K562 (cell line): ENCODE measurements around the gene TXNIP. TPM values are rescaled to one million over a fixed set of nuclear protein-coding genes. Genes with fewer than 3 reads are reported as not detected.

ENCODE experiments used
- ATAC-seq: fragments of 200-7000 bp; cut with Tn5 transposase; 3 replicates; pipeline ENCODE4 v1.9.1; 2020; ENCODE audit warnings: moderate library complexity
- BruUV-seq: library from RNA; stranded (reverse); fragments of 400-500 nt; replicated peaks from 2 replicates; lab custom pipeline; 2021; lab: Mats Ljungman, UMichigan
- CTCF ChIA-PET: fragments of 300-600 bp; formaldehyde crosslinking; extraction: SDS; loops from one replicate; lab custom pipeline; 2021; ENCODE audit warnings: low intra/inter-chr PET ratio; lab: Yijun Ruan, JAX
- POLR2A ChIA-PET: fragments of 300-600, 350-650 bp; sonication (Branson Sonifier 250); formaldehyde crosslinking; extraction: SDS; loops from one replicate; lab custom pipeline; 2021; ENCODE audit warnings: antibody characterized with exemption, inconsistent platforms; lab: Yijun Ruan, JAX
- DNase-seq, 4 experiments: peaks; one replicate each; pipeline versions ENCODE4 v3.0.0 to v3.0.0-alpha.2; 2011 to 2018; ENCODE audit warnings: low spot score in 3 of 4, mixed read lengths in 3 of 4; ENCODE audit errors: extremely low read depth in 1 of 4
- FAIRE-seq: peaks from 2 replicates; lab custom pipeline; 2011; peaks lifted over from hg19 to GRCh38; lab: Jason Lieb, UNC
- H2AFZ ChIP-seq: 2 replicates; pipeline ENCODE4 v1.6.0; 2011; ENCODE audit warnings: low read depth, low read length, control low read depth, inconsistent platforms
- H3K27ac ChIP-seq: fragments of 200-600 bp; 3 replicates; pipeline ENCODE4 v1.8.0; 2011; ENCODE audit warnings: low read depth, mild to moderate bottlenecking, control low read depth, inconsistent platforms, low read length, moderate library complexity, mixed read lengths; ENCODE audit errors: extremely low read depth
- H3K27me3 ChIP-seq, 2 experiments: fragments of 300-600 bp in 1 of 2; 2 replicates in 1 of 2; 3 replicates in 1 of 2; pipeline versions ENCODE4 v1.6.0 to v1.8.0; 2011; ENCODE audit warnings: inconsistent platforms in 2 of 2, low read length in 2 of 2, mild to moderate bottlenecking in 1 of 2, mixed read lengths in 1 of 2, moderate library complexity in 1 of 2; ENCODE audit not compliant: control insufficient read depth in 2 of 2, insufficient read depth in 2 of 2
- H3K36me3 ChIP-seq: fragments of 300-600 bp; 3 replicates; pipeline ENCODE4 v1.8.0; 2011; ENCODE audit warnings: mild to moderate bottlenecking, low read length, inconsistent platforms; ENCODE audit not compliant: control insufficient read depth, insufficient read depth
- H3K4me1 ChIP-seq, 2 experiments: fragments of 200-600 bp in 1 of 2; replicated peaks in 1 of 2; 2 replicates in 1 of 2; 3 replicates in 1 of 2; pipeline versions ENCODE4 v1.5.1 to v1.8.0; 2011; ENCODE audit warnings: inconsistent platforms in 2 of 2, low read length in 2 of 2, mild to moderate bottlenecking in 1 of 2, mixed read lengths in 1 of 2, moderate library complexity in 1 of 2; ENCODE audit not compliant: control insufficient read depth in 2 of 2, insufficient read depth in 2 of 2
- H3K4me2 ChIP-seq: 2 replicates; pipeline ENCODE4 v1.6.1; 2011; ENCODE audit warnings: low read length, control low read depth, inconsistent platforms, mixed read lengths; ENCODE audit not compliant: insufficient read depth
- H3K4me3 ChIP-seq: fragments of 200-600 bp; sonication (generic), shearing (Covaris generic); 2 replicates; pipeline ENCODE4 v1.5.1; 2016; ENCODE audit warnings: control low read depth, inconsistent platforms
- H3K79me2 ChIP-seq: fragments of 200-600 bp; 3 replicates; pipeline ENCODE4 v1.8.0; 2011; ENCODE audit warnings: low read length, inconsistent platforms; ENCODE audit not compliant: control insufficient read depth, insufficient read depth
- H3K9ac ChIP-seq, 2 experiments: 2 replicates each; pipeline versions ENCODE4 v1.6.0 to v1.6.1; 2011; ENCODE audit warnings: low read depth in 2 of 2, low read length in 2 of 2, control low read depth in 1 of 2, inconsistent platforms in 1 of 2, mild to moderate bottlenecking in 1 of 2, mixed read lengths in 1 of 2; ENCODE audit not compliant: insufficient read depth in 1 of 2
- H3K9me1 ChIP-seq: one replicate; pipeline ENCODE4 v1.6.0; 2011; ENCODE audit warnings: inconsistent platforms, mild to moderate bottlenecking, low read length, moderate library complexity; ENCODE audit not compliant: control insufficient read depth, insufficient read depth
- H3K9me3 ChIP-seq: replicated peaks from 2 replicates; pipeline ENCODE4 v1.5.1; 2011; ENCODE audit warnings: low read depth, low read length, inconsistent platforms; ENCODE audit not compliant: control insufficient read depth, insufficient read depth
- H4K20me1 ChIP-seq: replicated peaks from 2 replicates; pipeline ENCODE4 v1.6.1; 2011; ENCODE audit warnings: low read length, inconsistent platforms, mixed read lengths; ENCODE audit not compliant: control insufficient read depth, insufficient read depth
- CC2D1A ChIP-seq: fragments of 450-650 bp; IDR thresholded peaks from 2 replicates; pipeline ENCODE4 v1.6.1; 2017; ENCODE audit warnings: mild to moderate bottlenecking
- CEBPB ChIP-seq: fragments of 450-650 bp; IDR thresholded peaks from 2 replicates; pipeline ENCODE4 v1.6.1; 2016; ENCODE audit warnings: missing genetic modification characterization, missing compliant biosample characterization
- COPS2 ChIP-seq: fragments of 450-650 bp; conservative IDR thresholded peaks from 2 replicates; pipeline ENCODE4 v1.6.1; 2016; ENCODE audit warnings: mild to moderate bottlenecking, moderate library complexity
- CREBBP ChIP-seq: IDR thresholded peaks from one replicate; pipeline ENCODE4 v1.6.1; 2012; ENCODE audit warnings: low read depth, mild to moderate bottlenecking, control low read depth, inconsistent platforms, low read length
- GATA2 ChIP-seq: sonication (generic); formaldehyde crosslinking; IDR thresholded peaks from 2 replicates; pipeline ENCODE4 v1.4.0; 2020; ENCODE audit warnings: mild to moderate bottlenecking, missing genetic modification reagents
- HNRNPLL ChIP-seq: fragments of 200-400 bp; formaldehyde crosslinking; IDR thresholded peaks from 2 replicates; pipeline ENCODE4 v1.6.1; 2017; ENCODE audit warnings: low read length, low read depth, mild to moderate bottlenecking; ENCODE audit not compliant: poor library complexity, severe bottlenecking
- HNRNPUL1 ChIP-seq: fragments of 200-400 bp; formaldehyde crosslinking; IDR thresholded peaks from 2 replicates; pipeline ENCODE4 v1.6.1; 2017; ENCODE audit warnings: low read length
- KDM4B ChIP-seq, 2 experiments: fragments of 450-650 bp in 1 of 2; sonication (generic) in 1 of 2; IDR thresholded peaks; 2 replicates each; pipeline ENCODE4 v1.6.1; 2016 to 2017; ENCODE audit warnings: borderline replicate concordance in 2 of 2, antibody characterized with exemption in 1 of 2, low read depth in 1 of 2, mild to moderate bottlenecking in 1 of 2
- MCM5 ChIP-seq: fragments of 450-650 bp; IDR thresholded peaks from 2 replicates; pipeline ENCODE4 v1.6.1; 2016; ENCODE audit warnings: low read depth
- NR4A1 ChIP-seq, 2 experiments: fragments of 250-450 bp in 1 of 2; fragments of 450-650 bp in 1 of 2; sonication (Bioruptor Pico) in 1 of 2; IDR thresholded peaks; 2 replicates each; pipeline versions ENCODE4 v1.4.0 to v1.6.1; 2016 to 2020; ENCODE audit warnings: mild to moderate bottlenecking in 2 of 2, missing compliant biosample characterization in 1 of 2, missing genetic modification characterization in 1 of 2, moderate library complexity in 1 of 2
- PHF20 ChIP-seq: fragments of 450-650 bp; IDR thresholded peaks from 2 replicates; pipeline ENCODE4 v1.6.1; 2018; ENCODE audit not compliant: partially characterized antibody
- RAD51 ChIP-seq: fragments of 450-650 bp; IDR thresholded peaks from 2 replicates; pipeline ENCODE4 v1.7.1; 2016; ENCODE audit warnings: low read depth, mild to moderate bottlenecking, borderline replicate concordance
- RBM39 ChIP-seq: fragments of 200-400 bp; formaldehyde crosslinking; optimal IDR thresholded peaks from 2 replicates; pipeline ENCODE3; 2018; ENCODE audit warnings: low read depth, low read length
- SMARCA5 ChIP-seq: fragments of 450-650 bp; IDR thresholded peaks from 2 replicates; pipeline ENCODE4 v1.6.1; 2016
- ZNF766 ChIP-seq: fragments of 200-800 bp; sonication (Bioruptor generic); conservative IDR thresholded peaks from 2 replicates; pipeline ENCODE4 v1.6.1; 2016; ENCODE audit warnings: missing genetic modification characterization, missing compliant biosample characterization
- WGBS: fragments of 100-300 bp; shearing (Covaris generic); methylation state at CpG from one replicate; pipeline ENCODE4 v1.1.6; 2016; ENCODE audit warnings: low coverage, mixed read lengths; ENCODE audit not compliant: insufficient coverage; ENCODE audit errors: missing lambda C conversion rate; 5-methylcytosine and 5-hydroxymethylcytosine counted together
- in situ Hi-C: fragments of 300-500 bp; cut with MboI; formaldehyde crosslinking; loops from 4 replicates; pipeline ENCODE4 v1.15.0; 2018; ENCODE audit warnings: inconsistent platforms, mixed read lengths
- intact Hi-C: fragments of 100-400 bp; cut with micrococcal nuclease; formaldehyde crosslinking; loops from 2 replicates; pipeline ENCODE4 v1.14.2; 2022
- polyA plus RNA-seq, 8 experiments: library from polyadenylated mRNA; depleted of rRNA in 4 of 8; stranded (reverse) in 5 of 8; unstranded in 3 of 8; fragments of >200 nt; fragmentation: Nextera tagmentation in 2 of 8; fragmentation: Illumina TruSeq in 1 of 8; extraction: Ambion mirVana in 2 of 8; extraction: Trizol in 1 of 8; gene quantifications; 2 replicates each; pipeline versions ENCODE4 v1.2.1 to v1.2.3, GENCODE V29; 2011 to 2014; ENCODE audit warnings: inconsistent platforms in 1 of 8, missing spikeins in 1 of 8
- total RNA-seq, 7 experiments: library from RNA; depleted of rRNA in 6 of 7; stranded (reverse); fragments of >200 nt in 6 of 7; fragmentation: Illumina TruSeq in 2 of 7; extraction: Trizol in 2 of 7; gene quantifications; 2 replicates each; pipeline versions ENCODE4 v1.2.1 to v1.2.3, GENCODE V29; 2011 to 2021; ENCODE audit warnings: low replicate concordance in 1 of 7
- TF ChIP-seq, protein P1 (sequence below): fragments of 250-450 bp; sonication (Bioruptor Pico); IDR thresholded peaks from 2 replicates; pipeline ENCODE4 v1.5.0; 2020; ENCODE audit warnings: mild to moderate bottlenecking
- TF ChIP-seq, protein P2 (sequence below): fragments of 250-450 bp; sonication (Bioruptor Pico); IDR thresholded peaks from 2 replicates; pipeline ENCODE4 v1.8.0; 2022; ENCODE audit warnings: moderate library complexity, mild to moderate bottlenecking, inconsistent platforms
- TF ChIP-seq, protein P3 (sequence below): fragments of 250-450 bp; sonication (Bioruptor Pico); IDR thresholded peaks from 2 replicates; pipeline ENCODE4 v1.8.0; 2021; ENCODE audit warnings: moderate library complexity, mild to moderate bottlenecking, inconsistent platforms
- TF ChIP-seq, protein P4 (sequence below), 2 experiments: fragments of 450-650 bp in 1 of 2; sonication (generic) in 1 of 2; formaldehyde crosslinking; conservative IDR thresholded peaks; 2 replicates each; pipeline versions ENCODE4 v1.4.0 to v1.8.1; 2020 to 2022; ENCODE audit warnings: mild to moderate bottlenecking in 1 of 2, missing genetic modification reagents in 1 of 2

Gene TXNIP
- total and polyA plus RNA-seq, 9 of the 15 experiments (the other 6 are each of a cell fraction or from before 2014, with no cell fraction given), result 120 to 499 (median 257) TPM

DNA sequence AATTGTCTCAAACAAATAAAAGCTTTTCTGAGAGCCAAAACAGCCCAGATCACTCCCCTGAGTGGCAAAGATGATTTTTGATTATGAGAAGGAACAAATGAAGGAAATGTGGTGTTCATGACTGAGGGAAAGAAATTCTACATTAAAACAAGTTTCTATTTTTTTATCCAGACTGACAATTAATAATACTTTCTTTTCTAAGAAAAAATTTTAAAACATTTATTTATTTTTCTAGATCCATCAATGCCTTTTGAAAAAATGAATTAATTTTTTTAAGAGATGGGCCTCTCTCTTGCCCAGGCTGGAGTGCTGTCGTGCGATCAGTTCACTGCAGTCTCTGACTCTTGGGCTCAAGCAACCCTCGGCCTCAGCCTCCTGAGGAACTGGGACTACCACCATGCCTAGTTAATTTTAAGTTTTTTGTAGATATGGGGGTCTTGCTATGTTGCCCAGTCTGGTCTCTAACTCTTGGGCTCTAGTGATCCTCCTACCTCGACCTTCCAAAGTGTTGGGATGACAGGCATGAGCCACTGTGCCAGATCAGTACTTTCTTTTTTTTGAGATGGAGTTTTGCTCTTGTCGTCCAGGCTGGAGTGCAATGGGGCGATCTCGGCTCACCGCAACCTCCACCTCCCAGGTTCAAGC is 11.2 kb upstream of the TXNIP start:
- Histone ChIP-seq H2AFZ (peak overlapping the region; percentile 61), H3K4me3 (no peak overlapping the region), H4K20me1 (no peaks in the 10 kb centered on the region), H3K9me1 (no peaks in the 10 kb centered on the region), H3K36me3 (no peaks in the 10 kb centered on the region), H3K27ac (peak overlapping the region; percentile 94; the same call in 2 of the 3 replicates), H3K79me2 (no peaks in the 10 kb centered on the region), H3K4me1 (peaks cover 11 to 14% of the 10 kb centered on the region in 2 experiments), H3K4me2 (no peak overlapping the region), H3K9ac (peak overlapping the region; percentile 70 to 77; a peak in 3 of 4 replicates), H3K27me3 (no peaks in the 10 kb centered on the region), H3K9me3 (no peaks in the 10 kb centered on the region)
- CTCF ChIA-PET, result interaction anchor here (0.9 to 3.6 kb wide), 5 partner anchors 11 to 162 kb away, joined by 4 to 37 read pairs (median 6); partner anchors contain the start of genes NUDT17 and TXNIP
- intact Hi-C loops (loop anchor here (1.0 to 2.0 kb wide), 4 partner anchors 11 to 115 kb away; partner anchors contain the start of gene TXNIP), in situ Hi-C loops (no loop called here)
- POLR2A ChIA-PET, result interaction anchor here (0.8 to 2.4 kb wide), 8 partner anchors 10 to 162 kb away, joined by 3 to 22 read pairs (median 6); partner anchors contain the start of genes HJV, NUDT17 and TXNIP
- DNase-seq, result no peak
- BruUV-seq, result no TSS peak
- ATAC-seq, result no peak
- 71% methylated on average over 6 of the region's 8 CpGs for WGBS
- no peak for FAIRE-seq
- TF ChIP-seq NR4A1 (CRISPR knock-in tag; IDR thresholded peaks at IDR 0.05) (no peak), NR4A1 (tag; IDR thresholded peaks at IDR 0.05) (no peak), CEBPB (tag) (peak; percentile 63; the same call in 1 of the 2 replicates), RBM39 (no peak), HNRNPUL1 (no peak), MCM5 (no peak), COPS2 (no peak), KDM4B (IDR thresholded peaks at IDR 0.05; ENCODE audit: borderline replicate concordance in 2 of 2, low read depth in 1 of 2) (no peak), CREBBP (no peak), PHF20 (no peak), ZNF766 (CRISPR knock-in tag) (0 out of 2 replicates have a peak, but pooled peaks have one; percentile 12), GATA2 (CRISPR knock-in tag) (no peak), RAD51 (no peak), SMARCA5 (no peak), HNRNPLL (no peak), CC2D1A (no peak)
- TF ChIP-seq, protein P1, sequence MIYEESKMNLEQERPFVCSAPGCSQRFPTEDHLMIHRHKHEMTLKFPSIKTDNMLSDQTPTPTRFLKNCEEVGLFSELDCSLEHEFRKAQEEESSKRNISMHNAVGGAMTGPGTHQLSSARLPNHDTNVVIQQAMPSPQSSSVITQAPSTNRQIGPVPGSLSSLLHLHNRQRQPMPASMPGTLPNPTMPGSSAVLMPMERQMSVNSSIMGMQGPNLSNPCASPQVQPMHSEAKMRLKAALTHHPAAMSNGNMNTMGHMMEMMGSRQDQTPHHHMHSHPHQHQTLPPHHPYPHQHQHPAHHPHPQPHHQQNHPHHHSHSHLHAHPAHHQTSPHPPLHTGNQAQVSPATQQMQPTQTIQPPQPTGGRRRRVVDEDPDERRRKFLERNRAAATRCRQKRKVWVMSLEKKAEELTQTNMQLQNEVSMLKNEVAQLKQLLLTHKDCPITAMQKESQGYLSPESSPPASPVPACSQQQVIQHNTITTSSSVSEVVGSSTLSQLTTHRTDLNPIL, result no peak
- TF ChIP-seq, protein P2, sequence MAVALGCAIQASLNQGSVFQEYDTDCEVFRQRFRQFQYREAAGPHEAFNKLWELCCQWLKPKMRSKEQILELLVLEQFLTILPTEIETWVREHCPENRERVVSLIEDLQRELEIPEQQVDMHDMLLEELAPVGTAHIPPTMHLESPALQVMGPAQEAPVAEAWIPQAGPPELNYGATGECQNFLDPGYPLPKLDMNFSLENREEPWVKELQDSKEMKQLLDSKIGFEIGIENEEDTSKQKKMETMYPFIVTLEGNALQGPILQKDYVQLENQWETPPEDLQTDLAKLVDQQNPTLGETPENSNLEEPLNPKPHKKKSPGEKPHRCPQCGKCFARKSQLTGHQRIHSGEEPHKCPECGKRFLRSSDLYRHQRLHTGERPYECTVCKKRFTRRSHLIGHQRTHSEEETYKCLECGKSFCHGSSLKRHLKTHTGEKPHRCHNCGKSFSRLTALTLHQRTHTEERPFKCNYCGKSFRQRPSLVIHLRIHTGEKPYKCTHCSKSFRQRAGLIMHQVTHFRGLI (CRISPR knock-in tag), result no peak
- TF ChIP-seq, protein P3, sequence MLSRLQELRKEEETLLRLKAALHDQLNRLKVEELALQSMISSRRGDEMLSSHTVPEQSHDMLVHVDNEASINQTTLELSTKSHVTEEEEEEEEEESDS, result no peak
- TF ChIP-seq, protein P4, sequence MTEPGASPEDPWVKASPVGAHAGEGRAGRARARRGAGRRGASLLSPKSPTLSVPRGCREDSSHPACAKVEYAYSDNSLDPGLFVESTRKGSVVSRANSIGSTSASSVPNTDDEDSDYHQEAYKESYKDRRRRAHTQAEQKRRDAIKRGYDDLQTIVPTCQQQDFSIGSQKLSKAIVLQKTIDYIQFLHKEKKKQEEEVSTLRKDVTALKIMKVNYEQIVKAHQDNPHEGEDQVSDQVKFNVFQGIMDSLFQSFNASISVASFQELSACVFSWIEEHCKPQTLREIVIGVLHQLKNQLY (CRISPR knock-in tag; conservative IDR thresholded peaks at IDR 0.05), result no peak
